Activated T-cell treated with anti-CD3 and anti-CD28 coated beads, Interleukin-2, amount 50 U/mL, for 24 hours (primary cell): ENCODE data around the gene GPBAR1.

Experiments used
- DNase-seq: peaks from one replicate; pipeline ENCODE4 v3.0.0-alpha.2; 2020
- H3K27ac Mint-ChIP-seq: 2 replicates; pipeline ENCODE4 v1.8.0; 2020; ENCODE audit warnings: mild to moderate bottlenecking, mixed read lengths
- H3K27me3 Mint-ChIP-seq: 2 replicates; pipeline ENCODE4 v1.8.0; 2020; ENCODE audit warnings: mixed read lengths
- H3K36me3 Mint-ChIP-seq: 2 replicates; pipeline ENCODE4 v1.8.0; 2020; ENCODE audit warnings: low read depth, mixed read lengths
- H3K4me1 Mint-ChIP-seq: 2 replicates; pipeline ENCODE4 v1.8.0; 2020; ENCODE audit warnings: low read depth, mixed read lengths
- H3K4me3 Mint-ChIP-seq: 2 replicates; pipeline ENCODE4 v1.8.0; 2020; ENCODE audit warnings: mild to moderate bottlenecking, moderate library complexity, mixed read lengths
- H3K9me3 Mint-ChIP-seq: 2 replicates; pipeline ENCODE4 v1.8.0; 2020; ENCODE audit warnings: mixed read lengths

GPBAR1 gene

GRCh38 chr2:218229851-218230250 is 31.0 kb upstream of the GPBAR1 start:
- peaks cover 95% of the 10 kb centered on the region for H3K36me3 Mint-ChIP-seq
- H3K27ac Mint-ChIP-seq = peak overlapping the region; percentile 92
- DNase-seq = no peak
- H3K9me3 Mint-ChIP-seq = no peaks in the 10 kb centered on the region
- peaks cover 84% of the 10 kb centered on the region for H3K4me1 Mint-ChIP-seq
- no peaks in the 10 kb centered on the region for H3K27me3 Mint-ChIP-seq
- H3K4me3 Mint-ChIP-seq = peak overlapping the region; percentile 56

- Mint-ChIP-seq H3K36me3 (peaks cover 95% of the 10 kb centered on the region), H3K4me1 (peaks cover 73% of the 10 kb centered on the region), H3K4me3 (peak overlapping the region; percentile 56), H3K27ac (peak overlapping the region; percentile 92), H3K9me3 (no peaks in the 10 kb centered on the region), H3K27me3 (no peaks in the 10 kb centered on the region)
- no peak for DNase-seq
Measured at GRCh38 chr2:218230882-218231281, 29.9 kb upstream of the GPBAR1 start.

GRCh38 chr2:218233543-218233942 is 27.3 kb upstream of the GPBAR1 start:
- Mint-ChIP-seq H3K27me3 (no peaks in the 10 kb centered on the region), H3K9me3 (no peaks in the 10 kb centered on the region), H3K27ac (peak overlapping the region; percentile 73), H3K36me3 (peaks cover 95% of the 10 kb centered on the region), H3K4me1 (peaks cover 50% of the 10 kb centered on the region), H3K4me3 (no peak overlapping the region)
- no peak for DNase-seq

GRCh38 chr2:218234521-218234920 is 26.3 kb upstream of the GPBAR1 start:
- peaks cover 44% of the 10 kb centered on the region for H3K4me1 Mint-ChIP-seq
- peak overlapping the region; percentile 79 for H3K27ac Mint-ChIP-seq
- H3K4me3 Mint-ChIP-seq = no peak overlapping the region
- no peaks in the 10 kb centered on the region for H3K9me3 Mint-ChIP-seq
- no peaks in the 10 kb centered on the region for H3K27me3 Mint-ChIP-seq
- no peak for DNase-seq
- H3K36me3 Mint-ChIP-seq = peaks cover 97% of the 10 kb centered on the region

- DNase-seq = no peak
- H3K4me3 Mint-ChIP-seq = no peak overlapping the region
- H3K9me3 Mint-ChIP-seq = no peaks in the 10 kb centered on the region
- peaks cover 97% of the 10 kb centered on the region for H3K36me3 Mint-ChIP-seq
- H3K27me3 Mint-ChIP-seq = no peaks in the 10 kb centered on the region
- H3K27ac Mint-ChIP-seq = peak overlapping the region; percentile 79
- peaks cover 40% of the 10 kb centered on the region for H3K4me1 Mint-ChIP-seq
Measured at GRCh38 chr2:218235017-218235416, 25.8 kb upstream of the GPBAR1 start.

GRCh38 chr2:218236829-218237228 is 24.0 kb upstream of the GPBAR1 start:
- H3K27ac Mint-ChIP-seq = peak overlapping the region; percentile 79
- peaks cover 35% of the 10 kb centered on the region for H3K4me1 Mint-ChIP-seq
- H3K4me3 Mint-ChIP-seq = no peak overlapping the region
- no peaks in the 10 kb centered on the region for H3K27me3 Mint-ChIP-seq
- DNase-seq = no peak
- H3K36me3 Mint-ChIP-seq = peaks cover 97% of the 10 kb centered on the region
- H3K9me3 Mint-ChIP-seq = no peaks in the 10 kb centered on the region

GRCh38 chr2:218238887-218239286 is 21.9 kb upstream of the GPBAR1 start:
- Mint-ChIP-seq H3K27ac (peak overlapping the region; percentile 79), H3K36me3 (peaks cover 99% of the 10 kb centered on the region), H3K4me1 (peaks cover 33% of the 10 kb centered on the region), H3K4me3 (no peak overlapping the region), H3K9me3 (no peaks in the 10 kb centered on the region), H3K27me3 (no peaks in the 10 kb centered on the region)
- DNase-seq = no peak

- H3K36me3 Mint-ChIP-seq = peaks cover 99% of the 10 kb centered on the region
- peaks cover 34% of the 10 kb centered on the region for H3K4me1 Mint-ChIP-seq
- H3K27me3 Mint-ChIP-seq = no peaks in the 10 kb centered on the region
- no peak overlapping the region for H3K4me3 Mint-ChIP-seq
- no peaks in the 10 kb centered on the region for H3K9me3 Mint-ChIP-seq
- peak overlapping the region; percentile 75 for H3K27ac Mint-ChIP-seq
- DNase-seq = no peak
Measured at GRCh38 chr2:218244204-218244603, 16.6 kb upstream of the GPBAR1 start.

GRCh38 chr2:218244665-218245064 is 16.1 kb upstream of the GPBAR1 start:
- peaks cover 99% of the 10 kb centered on the region for H3K36me3 Mint-ChIP-seq
- no peak for DNase-seq
- H3K27ac Mint-ChIP-seq = peak overlapping the region; percentile 75
- no peak overlapping the region for H3K4me3 Mint-ChIP-seq
- peaks cover 32% of the 10 kb centered on the region for H3K4me1 Mint-ChIP-seq
- H3K27me3 Mint-ChIP-seq = no peaks in the 10 kb centered on the region
- no peaks in the 10 kb centered on the region for H3K9me3 Mint-ChIP-seq

- Mint-ChIP-seq H3K27ac (peak overlapping the region; percentile 75), H3K27me3 (no peaks in the 10 kb centered on the region), H3K36me3 (peaks cover 99% of the 10 kb centered on the region), H3K9me3 (no peaks in the 10 kb centered on the region), H3K4me1 (peaks cover 31% of the 10 kb centered on the region), H3K4me3 (no peak overlapping the region)
- no peak for DNase-seq
Measured at GRCh38 chr2:218245214-218245613, 15.6 kb upstream of the GPBAR1 start.

GRCh38 chr2:218249691-218250090 is 11.1 kb upstream of the GPBAR1 start:
- H3K27me3 Mint-ChIP-seq = no peaks in the 10 kb centered on the region
- peak overlapping the region; percentile 82 for H3K27ac Mint-ChIP-seq
- H3K4me3 Mint-ChIP-seq = no peak overlapping the region
- H3K4me1 Mint-ChIP-seq = peaks cover 26% of the 10 kb centered on the region
- H3K9me3 Mint-ChIP-seq = no peaks in the 10 kb centered on the region
- H3K36me3 Mint-ChIP-seq = peaks cover 99% of the 10 kb centered on the region
- peak; percentile 19 for DNase-seq

- Mint-ChIP-seq H3K36me3 (peaks cover 97% of the 10 kb centered on the region), H3K4me1 (peaks cover 49% of the 10 kb centered on the region), H3K27ac (peak overlapping the region; percentile 85), H3K9me3 (no peaks in the 10 kb centered on the region), H3K27me3 (no peaks in the 10 kb centered on the region), H3K4me3 (no peak overlapping the region)
- DNase-seq = peak; percentile 30
Measured at GRCh38 chr2:218252509-218253231, 8.1 kb upstream of the GPBAR1 start.

GRCh38 chr2:218253232-218253625 is 7.6 kb upstream of the GPBAR1 start:
- H3K4me1 Mint-ChIP-seq = peaks cover 52% of the 10 kb centered on the region
- peak overlapping the region; percentile 85 for H3K27ac Mint-ChIP-seq
- H3K4me3 Mint-ChIP-seq = no peak overlapping the region
- DNase-seq = peak; percentile 19
- H3K36me3 Mint-ChIP-seq = peaks cover 92% of the 10 kb centered on the region
- H3K27me3 Mint-ChIP-seq = no peaks in the 10 kb centered on the region
- H3K9me3 Mint-ChIP-seq = no peaks in the 10 kb centered on the region

- Mint-ChIP-seq H3K4me1 (peaks cover 55% of the 10 kb centered on the region), H3K9me3 (no peaks in the 10 kb centered on the region), H3K27me3 (no peaks in the 10 kb centered on the region), H3K36me3 (peaks cover 70% of the 10 kb centered on the region), H3K27ac (peak overlapping the region; percentile 57), H3K4me3 (no peak overlapping the region)
- DNase-seq = no peak
Measured at GRCh38 chr2:218255446-218255845, 5.4 kb upstream of the GPBAR1 start.

- Mint-ChIP-seq H3K36me3 (peaks cover 57% of the 10 kb centered on the region), H3K4me3 (no peak overlapping the region)
Measured at GRCh38 chr2:218256612-218257350, 4.0 kb upstream of the GPBAR1 start.

More at GRCh38 chr2:218256612-218257350, 4.0 kb upstream of the GPBAR1 start:
- Mint-ChIP-seq H3K4me1 (peaks cover 52% of the 10 kb centered on the region), H3K27me3 (no peaks in the 10 kb centered on the region), H3K27ac (peak overlapping the region; percentile 91), H3K9me3 (no peaks in the 10 kb centered on the region)
- no peak for DNase-seq
